ENCODE results near the gene NCOA6. TPM values are rescaled to one million over a fixed set of nuclear protein-coding genes. Genes with fewer than 3 reads are reported as not detected.

NCOA6 gene
- total and polyA plus RNA-seq, 2 of the 4 experiments (the other 2 are of a cell fraction) = 3.6 to 13.1 TPM

GRCh38 chr20:34859367-34859766 is 33.9 kb upstream of the NCOA6 start:
- no peaks in the 10 kb centered on the region; the same call in 1 of the 2 replicates for H4K20me1 ChIP-seq (ENCODE audit: insufficient read depth, low read length)
- H3K23ac ChIP-seq (ENCODE audit: low read depth, low read length) = no peak overlapping the region
- peaks cover 3 to 4% of the 10 kb centered on the region in 2 experiments; a peak in 2 of 4 replicates for H3K79me1 ChIP-seq (ENCODE audit: low read depth in 1 of 2, low read length in 2 of 2)
- H3K36me3 ChIP-seq (ENCODE audit: control insufficient read depth, insufficient read depth, low read length) = peaks cover 40% of the 10 kb centered on the region
- H3K9ac ChIP-seq (ENCODE audit: low read depth, low read length) = no peak overlapping the region
- TF ChIP-seq SMC3 (IDR thresholded peaks at IDR 0.05; ENCODE audit: low read depth, low read length) = no peak
- TF ChIP-seq CEBPB (IDR thresholded peaks at IDR 0.05; ENCODE audit: low read depth, low read length) = no peak
- no peak for TF ChIP-seq RCOR1 (IDR thresholded peaks at IDR 0.05; ENCODE audit: insufficient replicate concordance, low read length)
- no peak for TF ChIP-seq RAD21 (IDR thresholded peaks at IDR 0.05; ENCODE audit: low read length)
- TF ChIP-seq ELK1 (IDR thresholded peaks at IDR 0.05; ENCODE audit: borderline replicate concordance, low read depth, low read length) = no peak
- no peak for TF ChIP-seq BHLHE40 (IDR thresholded peaks at IDR 0.05; ENCODE audit: low read depth, low read length)
- no peak overlapping the region for H3K4ac ChIP-seq (ENCODE audit: low read depth, low read length)
- no peak overlapping the region for H3K4me2 ChIP-seq (ENCODE audit: low read depth, low read length)
- BruUV-seq (replicated peaks) = no TSS peak
- H4K8ac ChIP-seq (ENCODE audit: low read depth in 2 of 2, low read length in 2 of 2) = no peak overlapping the region
- no peak overlapping the region for H2AK5ac ChIP-seq (ENCODE audit: low read depth, low read length)
- no peak overlapping the region for H3K18ac ChIP-seq (ENCODE audit: low read depth, low read length)
- no peak overlapping the region for H2BK20ac ChIP-seq (ENCODE audit: low read depth, low read length)
- intact Hi-C loops (cut with micrococcal nuclease) (no loop called here), dilution Hi-C loops (cut with HindIII; ENCODE audit: low sequenced_read_pairs, unreplicated experiment) (no loop called here), in situ Hi-C loops (cut with MboI; ENCODE audit: low sequenced_read_pairs) (loop anchor here (25.0 kb wide), 1 partner anchor 403 kb away; no protein-coding TSS in a partner anchor)
- ChIA-PET CTCF (no interaction called here), POLR2A (ENCODE audit: unreplicated experiment) (no interaction called here)
- no peak overlapping the region for H4K91ac ChIP-seq (ENCODE audit: insufficient read depth, low read depth, low read length)
- H4K5ac ChIP-seq (ENCODE audit: low read depth, low read length) = no peak overlapping the region
- H3K27ac ChIP-seq (ENCODE audit: insufficient read depth, low read length) = no peak overlapping the region
- H2BK120ac ChIP-seq (ENCODE audit: low read depth, low read length) = no peak overlapping the region
- H3K4me1 ChIP-seq (ENCODE audit: control insufficient read depth, insufficient read depth, low read length) = no peaks in the 10 kb centered on the region
- no peak overlapping the region for H2AK9ac ChIP-seq (replicated peaks; ENCODE audit: low read depth, low read length, poor library complexity)
- H3K56ac ChIP-seq (ENCODE audit: extremely low read depth, insufficient read depth, low read length) = no peak overlapping the region
- H3K4me3 ChIP-seq (ENCODE audit: insufficient read depth, low read depth, low read length) = no peak overlapping the region
- H2AFZ ChIP-seq (replicated peaks; ENCODE audit: low read length, poor library complexity) = no peak overlapping the region
- ATAC-seq (ENCODE audit: low read depth) = no peak
- H2BK5ac ChIP-seq (ENCODE audit: low read depth, low read length, poor library complexity, severe bottlenecking) = no peak overlapping the region
- no peaks in the 10 kb centered on the region for H3K9me3 ChIP-seq (ENCODE audit: control insufficient read depth, insufficient read depth, low read length)
- no peaks in the 10 kb centered on the region for H3K27me3 ChIP-seq (ENCODE audit: control insufficient read depth, insufficient read depth, low read length)
- H3K14ac ChIP-seq (replicated peaks; ENCODE audit: low read depth, low read length) = no peak overlapping the region
- no peak for DNase-seq
- WGBS, 2 experiments (ENCODE audit: extremely low coverage in 2 of 2, insufficient read length in 1 of 2) = 96% methylated on average over 7 of the region's 26 CpGs; no CpG with 5 or more reads in 1 of the 2 experiments
- H3K9me1 ChIP-seq (ENCODE audit: insufficient read depth, low read length) = peaks cover 8% of the 10 kb centered on the region; the same call in 1 of the 2 replicates
- no peak overlapping the region for H2BK15ac ChIP-seq (ENCODE audit: low read depth, low read length)
